Spinal cord (tissue), 10 donors: ENCODE measurements around the gene ZNF613. TPM values are rescaled to one million over a fixed set of nuclear protein-coding genes. Genes with fewer than 3 reads are reported as not detected.
"Not testable (repeated sequence)": the region's sequence is repeated elsewhere in the genome, so short reads cannot be mapped to it uniquely, and the experiment has no call there.

Source experiments
- DNase-seq, 6 donors: peaks; one replicate each; pipeline versions ENCODE4 v3.0.0 to v3.0.0-alpha.2; 2013 to 2015; ENCODE audit warnings: low spot score in 6 of 6, low read depth in 4 of 6
- H3K27ac ChIP-seq: one replicate; pipeline ENCODE4 v1.5.1; 2013; ENCODE audit warnings: low read depth, low read length, control low read depth
- H3K27me3 ChIP-seq: one replicate; pipeline ENCODE4 v1.6.1; 2013; ENCODE audit warnings: low read length; ENCODE audit not compliant: control insufficient read depth, insufficient read depth
- H3K36me3 ChIP-seq: one replicate; pipeline ENCODE4 v1.6.1; 2013; ENCODE audit warnings: low read length; ENCODE audit not compliant: control insufficient read depth, insufficient read depth
- H3K4me1 ChIP-seq: one replicate; pipeline ENCODE4 v1.6.1; 2013; ENCODE audit warnings: low read length; ENCODE audit not compliant: control insufficient read depth, insufficient read depth
- H3K4me3 ChIP-seq: one replicate; pipeline ENCODE4 v1.5.1; 2013; ENCODE audit warnings: low read depth, low read length, control low read depth
- H3K9me3 ChIP-seq: one replicate; pipeline ENCODE4 v1.6.1; 2013; ENCODE audit warnings: low read length; ENCODE audit not compliant: control insufficient read depth, insufficient read depth
- WGBS: methylation state at CpG from one replicate; pipeline ENCODE4 v1.1.5; 2013; ENCODE audit warnings: missing lambda C conversion rate; ENCODE audit not compliant: insufficient coverage; 5-methylcytosine and 5-hydroxymethylcytosine counted together
- polyA plus RNA-seq, 2 donors: library from polyadenylated mRNA; unstranded; fragments of 120-200 nt; gene quantifications; one replicate each; pipeline ENCODE4 v1.2.1, GENCODE V29; 2013; ENCODE audit not compliant: insufficient read length in 2 of 2
- total RNA-seq, 2 donors: library from RNA; depleted of rRNA in 1 of 2; stranded (reverse); fragments of 120-200 nt in 1 of 2; fragments of >200 nt in 1 of 2; gene quantifications; one replicate each; pipeline versions ENCODE4 v1.2.3 to v1.2.4, GENCODE V29; 2013 to 2014
- donor health status: healthy.

ZNF613 gene
- total and polyA plus RNA-seq, 4 donors, result 9.5 to 12.2 (median 10.2) TPM

GRCh38 chr19:51927859-51928258, 587 bp downstream of the ZNF613 start:
- Histone ChIP-seq H3K36me3 (peaks cover 10% of the 10 kb centered on the region), H3K27me3 (no peaks in the 10 kb centered on the region), H3K4me1 (peaks cover 10% of the 10 kb centered on the region), H3K9me3 (peaks cover 4% of the 10 kb centered on the region), H3K27ac (no peak overlapping the region), H3K4me3 (peak overlapping the region; percentile 83)
- no peak for DNase-seq
- 37% methylated on average over 9 of the region's 13 CpGs for WGBS

GRCh38 chr19:51931921-51932320, 4.6 kb downstream of the ZNF613 start:
- Histone ChIP-seq H3K36me3 (peaks cover 27% of the 10 kb centered on the region), H3K4me1 (peaks cover 10% of the 10 kb centered on the region), H3K4me3 (no peak overlapping the region), H3K27ac (no peak overlapping the region), H3K9me3 (no peaks in the 10 kb centered on the region), H3K27me3 (no peaks in the 10 kb centered on the region)
- DNase-seq, result no peak
- 83% methylated on average over 7 of the region's 8 CpGs for WGBS

- Histone ChIP-seq H3K36me3 (peaks cover 43% of the 10 kb centered on the region), H3K9me3 (no peaks in the 10 kb centered on the region), H3K4me1 (no peaks in the 10 kb centered on the region), H3K27ac (no peak overlapping the region), H3K4me3 (no peak overlapping the region), H3K27me3 (no peaks in the 10 kb centered on the region)
- WGBS, result no CpG with 5 or more reads among the region's 2 CpGs
- no peak for DNase-seq
These were observed 11.7 kb downstream of the ZNF613 start for GRCh38 chr19:51938936-51939335.

- DNase-seq, result no peak
- WGBS, result 100% methylated on average over 2 of the region's 7 CpGs
- H3K9me3 ChIP-seq, result peaks cover 8% of the 10 kb centered on the region
- H3K27ac ChIP-seq, result no peak overlapping the region
- no peaks in the 10 kb centered on the region for H3K27me3 ChIP-seq
- no peaks in the 10 kb centered on the region for H3K4me1 ChIP-seq
- no peak overlapping the region for H3K4me3 ChIP-seq
- H3K36me3 ChIP-seq, result peaks cover 29% of the 10 kb centered on the region
These were observed 17.7 kb downstream of the ZNF613 start for GRCh38 chr19:51944798-51945552.

- H3K27ac ChIP-seq, result no peak overlapping the region
- no peak overlapping the region for H3K4me3 ChIP-seq
- WGBS, result no CpG with 5 or more reads among the region's 1 CpG
- peaks cover 20% of the 10 kb centered on the region for H3K36me3 ChIP-seq
- peaks cover 8% of the 10 kb centered on the region for H3K9me3 ChIP-seq
- no peaks in the 10 kb centered on the region for H3K4me1 ChIP-seq
- no peak for DNase-seq
- no peaks in the 10 kb centered on the region for H3K27me3 ChIP-seq
These were observed 19.3 kb downstream of the ZNF613 start for GRCh38 chr19:51946602-51947001.

- no peaks in the 10 kb centered on the region for H3K4me1 ChIP-seq
- peak overlapping the region; percentile 10 for H3K27ac ChIP-seq
- peak; percentile 38 to 92 (median 59) for DNase-seq
- peaks cover 8% of the 10 kb centered on the region for H3K9me3 ChIP-seq
- whole genome bisulfite sequencing, result 7% methylated on average over 25 of the region's 25 CpGs
- no peaks in the 10 kb centered on the region for H3K27me3 ChIP-seq
- peaks cover 12% of the 10 kb centered on the region for H3K36me3 ChIP-seq
- H3K4me3 ChIP-seq, result peak overlapping the region; percentile 36
These were observed 21.7 kb downstream of the ZNF613 start for GRCh38 chr19:51948975-51949374.

GRCh38 chr19:51957846-51958245, 30.6 kb downstream of the ZNF613 start:
- H3K27ac ChIP-seq, H3K36me3 ChIP-seq, H3K4me1 ChIP-seq, DNase-seq, H3K4me3 ChIP-seq, H3K9me3 ChIP-seq, H3K27me3 ChIP-seq: not testable (repeated sequence)
- WGBS, result 100% methylated on average over 1 of the region's 4 CpGs

- Histone ChIP-seq H3K36me3 (no peaks in the 10 kb centered on the region), H3K27ac (no peak overlapping the region), H3K4me3 (no peak overlapping the region), H3K9me3 (no peaks in the 10 kb centered on the region), H3K27me3 (no peaks in the 10 kb centered on the region), H3K4me1 (no peaks in the 10 kb centered on the region)
- WGBS, result no CpG with 5 or more reads among the region's 4 CpGs
- DNase-seq, result no peak
These were observed 32.5 kb downstream of the ZNF613 start for GRCh38 chr19:51959791-51960190.

- not testable (repeated sequence) for H3K4me3 ChIP-seq, DNase-seq, H3K27ac ChIP-seq, H3K27me3 ChIP-seq, H3K4me1 ChIP-seq, H3K36me3 ChIP-seq, H3K9me3 ChIP-seq
- 65% methylated on average over 4 of the region's 7 CpGs for WGBS
These were observed 33.5 kb downstream of the ZNF613 start for GRCh38 chr19:51960621-51961233.

GRCh38 chr19:51965583-51965982, 38.3 kb downstream of the ZNF613 start:
- peaks cover 7% of the 10 kb centered on the region for H3K9me3 ChIP-seq
- no peak overlapping the region for H3K4me3 ChIP-seq
- WGBS, result 100% methylated on average over 2 of the region's 5 CpGs
- H3K27me3 ChIP-seq, result no peaks in the 10 kb centered on the region
- H3K4me1 ChIP-seq, result no peaks in the 10 kb centered on the region
- H3K36me3 ChIP-seq, result peaks cover 25% of the 10 kb centered on the region
- DNase-seq, result no peak
- no peak overlapping the region for H3K27ac ChIP-seq
